Measurements from ENCODE around the gene ZNF497.

The ZNF497 gene

GRCh38 chr19:58355215-58355796 lies 7.2 kb downstream of the ZNF497 start:
- Histone ChIP-seq H3K9ac (ENCODE audit: low read length) (no peak overlapping the region), H3K9me2 (replicated peaks; ENCODE audit: insufficient read depth, low read length) (no peaks in the 10 kb centered on the region), H3F3A (ENCODE audit: insufficient read depth, low read length) (no peaks in the 10 kb centered on the region), H3K4me3 (ENCODE audit: low read length) (no peak overlapping the region), H3K79me2 (ENCODE audit: low read length) (no peaks in the 10 kb centered on the region), H3K36me3 (replicated peaks; ENCODE audit: insufficient read depth, low read length) (no peaks in the 10 kb centered on the region), H4K20me1 (ENCODE audit: insufficient read depth, low read length) (no peaks in the 10 kb centered on the region), H3K4me1 (ENCODE audit: low read length) (no peaks in the 10 kb centered on the region), H3K27me3 (replicated peaks; ENCODE audit: insufficient read depth, low read length) (no peaks in the 10 kb centered on the region), H3K27ac (ENCODE audit: low read length) (no peak overlapping the region), H2AFZ (ENCODE audit: low read length) (no peak overlapping the region), H3K4me2 (ENCODE audit: low read depth, low read length) (no peak overlapping the region), H3K9me3 (replicated peaks; ENCODE audit: insufficient read depth, low read length) (no peaks in the 10 kb centered on the region)
- DNase-seq, result no peak
- TF ChIP-seq EZH2 (optimal IDR thresholded peaks at IDR 0.05; ENCODE audit: low read depth, low read length), result no peak
- no peak for TF ChIP-seq EZH2phosphoT487 (IDR thresholded peaks at IDR 0.05; ENCODE audit: low read length)
- no peak for TF ChIP-seq CTCF (IDR thresholded peaks at IDR 0.05; ENCODE audit: low read length)

GRCh38 chr19:58354478-58355030 lies 8.0 kb downstream of the ZNF497 start:
- no peak overlapping the region for H3K27ac ChIP-seq (ENCODE audit: low read length)

GRCh38 chr19:58353717-58354477 lies 8.7 kb downstream of the ZNF497 start:
- Histone ChIP-seq H3K9ac (ENCODE audit: low read length) (no peak overlapping the region), H4K20me1 (ENCODE audit: insufficient read depth, low read length) (no peaks in the 10 kb centered on the region), H3K4me2 (ENCODE audit: low read depth, low read length) (no peak overlapping the region), H3K27me3 (replicated peaks; ENCODE audit: insufficient read depth, low read length) (no peaks in the 10 kb centered on the region), H3K4me1 (ENCODE audit: low read length) (no peaks in the 10 kb centered on the region), H3K9me2 (replicated peaks; ENCODE audit: insufficient read depth, low read length) (no peaks in the 10 kb centered on the region), H3F3A (ENCODE audit: insufficient read depth, low read length) (no peaks in the 10 kb centered on the region), H3K9me3 (replicated peaks; ENCODE audit: insufficient read depth, low read length) (no peaks in the 10 kb centered on the region), H3K36me3 (replicated peaks; ENCODE audit: insufficient read depth, low read length) (no peaks in the 10 kb centered on the region), H3K79me2 (ENCODE audit: low read length) (no peaks in the 10 kb centered on the region), H3K4me3 (ENCODE audit: low read length) (no peak overlapping the region), H2AFZ (ENCODE audit: low read length) (no peak overlapping the region), H3K27ac (ENCODE audit: low read length) (no peak overlapping the region)
- DNase-seq, result no peak
- TF ChIP-seq CTCF (IDR thresholded peaks at IDR 0.05; ENCODE audit: low read length) (no peak), EZH2phosphoT487 (IDR thresholded peaks at IDR 0.05; ENCODE audit: low read length) (no peak)

More at GRCh38 chr19:58354478-58355030, 8.0 kb downstream of the ZNF497 start:
- no peak for TF ChIP-seq CTCF (IDR thresholded peaks at IDR 0.05; ENCODE audit: low read length)
- TF ChIP-seq EZH2 (optimal IDR thresholded peaks at IDR 0.05; ENCODE audit: low read depth, low read length), result no peak
- no peak for TF ChIP-seq EZH2phosphoT487 (IDR thresholded peaks at IDR 0.05; ENCODE audit: low read length)
- Histone ChIP-seq H4K20me1 (ENCODE audit: insufficient read depth, low read length) (no peaks in the 10 kb centered on the region), H3K4me3 (ENCODE audit: low read length) (no peak overlapping the region), H3K79me2 (ENCODE audit: low read length) (no peaks in the 10 kb centered on the region), H3K9me3 (replicated peaks; ENCODE audit: insufficient read depth, low read length) (no peaks in the 10 kb centered on the region), H3K9me2 (replicated peaks; ENCODE audit: insufficient read depth, low read length) (no peaks in the 10 kb centered on the region), H3K27me3 (replicated peaks; ENCODE audit: insufficient read depth, low read length) (no peaks in the 10 kb centered on the region), H3K4me2 (ENCODE audit: low read depth, low read length) (no peak overlapping the region), H2AFZ (ENCODE audit: low read length) (no peak overlapping the region), H3K4me1 (ENCODE audit: low read length) (no peaks in the 10 kb centered on the region), H3F3A (ENCODE audit: insufficient read depth, low read length) (no peaks in the 10 kb centered on the region), H3K9ac (ENCODE audit: low read length) (no peak overlapping the region), H3K36me3 (replicated peaks; ENCODE audit: insufficient read depth, low read length) (no peaks in the 10 kb centered on the region)
- DNase-seq, result no peak

Measured in MM.1S (cell line).